Endodermal cell (in vitro differentiated cells): Measurements from ENCODE around the gene MS4A1. TPM values are rescaled to one million over a fixed set of nuclear protein-coding genes. Genes with fewer than 3 reads are reported as not detected.

Source experiments
- DNase-seq: peaks from one replicate; pipeline ENCODE4 v3.0.0-alpha.2; 2017
- H3K27ac ChIP-seq: 2 replicates; pipeline ENCODE4 v1.5.1; 2013; ENCODE audit warnings: mild to moderate bottlenecking, low read depth, low read length, moderate library complexity
- H3K27me3 ChIP-seq: 2 replicates; pipeline ENCODE4 v1.6.1; 2013; ENCODE audit warnings: mild to moderate bottlenecking, low read length, moderate library complexity; ENCODE audit not compliant: insufficient read depth, control insufficient read depth, poor library complexity, severe bottlenecking
- H3K36me3 ChIP-seq: 2 replicates; pipeline ENCODE4 v1.7.0; 2013; ENCODE audit warnings: mild to moderate bottlenecking, low read length, moderate library complexity; ENCODE audit not compliant: control insufficient read depth, insufficient read depth
- H3K4me1 ChIP-seq: one replicate; pipeline ENCODE4 v1.7.0; 2013; ENCODE audit warnings: low read length; ENCODE audit not compliant: control insufficient read depth, insufficient read depth
- H3K4me3 ChIP-seq: 2 replicates; pipeline ENCODE4 v1.5.1; 2013; ENCODE audit warnings: mild to moderate bottlenecking, low read length, moderate library complexity
- H3K9ac ChIP-seq: 2 replicates; pipeline ENCODE4 v1.6.1; 2013; ENCODE audit warnings: mild to moderate bottlenecking, low read length, moderate library complexity; ENCODE audit not compliant: poor library complexity, severe bottlenecking; ENCODE audit errors: extremely low read depth
- H3K9me3 ChIP-seq: 2 replicates; pipeline ENCODE4 v1.6.1; 2013; ENCODE audit warnings: mild to moderate bottlenecking, low read length, moderate library complexity; ENCODE audit not compliant: control insufficient read depth
- H3K27ac Mint-ChIP-seq: 2 replicates; pipeline ENCODE4 v1.8.0; 2020; ENCODE audit warnings: mixed read lengths
- H3K27me3 Mint-ChIP-seq: 2 replicates; pipeline ENCODE4 v1.8.0; 2021; ENCODE audit warnings: mild to moderate bottlenecking, mixed read lengths; ENCODE audit not compliant: insufficient read depth
- H3K36me3 Mint-ChIP-seq: 2 replicates; pipeline ENCODE4 v1.8.0; 2020; ENCODE audit warnings: low read depth, mixed read lengths
- H3K4me1 Mint-ChIP-seq: 2 replicates; pipeline ENCODE4 v1.8.0; 2020; ENCODE audit warnings: mixed read lengths
- H3K4me3 Mint-ChIP-seq: 2 replicates; pipeline ENCODE4 v1.8.0; 2020; ENCODE audit warnings: mild to moderate bottlenecking, moderate library complexity, mixed read lengths
- H3K9me3 Mint-ChIP-seq: 2 replicates; pipeline ENCODE4 v1.8.0; 2020; ENCODE audit warnings: mild to moderate bottlenecking, mixed read lengths
- WGBS, 2 experiments: methylation state at CpG; one replicate each; pipeline versions ENCODE4 v1.1.5 to v1.1.7; 2013; ENCODE audit warnings: missing lambda C conversion rate in 2 of 2, mixed read lengths in 1 of 2; ENCODE audit not compliant: insufficient coverage in 1 of 2, insufficient read length in 1 of 2; 5-methylcytosine and 5-hydroxymethylcytosine counted together
- total RNA-seq, 2 donors: library from RNA; stranded (reverse); fragmentation: NEBNext Ultra II Directional in 1 of 2; extraction: Animal tissue kit (Norgen Biotek cat#: 25700) in 1 of 2; gene quantifications; 2 replicates in 1 of 2; 3 replicates in 1 of 2; pipeline ENCODE4 v1.2.1, GENCODE V29; 2021
- TF ChIP-seq, protein P1 (sequence below): fragments of 200-600 bp; sonication (generic); conservative IDR thresholded peaks from 2 replicates; pipeline ENCODE4 v1.5.0; 2021; ENCODE audit warnings: antibody characterized with exemption, mild to moderate bottlenecking

Gene MS4A1
- total RNA-seq, 2 donors from 2014 or later, result not detected

DNA sequence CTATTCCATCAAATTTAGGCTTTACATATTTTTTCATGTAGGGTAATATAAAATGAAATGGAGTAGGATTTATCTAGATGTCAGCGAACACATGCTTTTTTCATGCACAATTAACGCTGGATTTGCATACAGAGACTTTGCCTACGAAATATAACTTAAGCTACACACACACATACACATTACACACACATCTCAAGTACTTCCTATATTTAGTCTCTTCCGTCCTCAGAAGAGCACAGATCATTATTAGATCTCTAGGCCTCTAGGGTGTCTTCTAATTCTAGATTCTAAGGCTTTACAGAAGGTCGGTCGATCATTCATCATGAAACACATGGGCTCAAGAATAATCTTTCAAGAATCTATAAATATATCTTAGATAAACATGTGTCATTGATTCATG is 55.7 kb downstream of the MS4A1 start:
- Mint-ChIP-seq H3K9me3 (peaks cover 28% of the 10 kb centered on the region), H3K4me3 (no peak overlapping the region), H3K27ac (no peak overlapping the region), H3K27me3 (no peaks in the 10 kb centered on the region), H3K36me3 (no peaks in the 10 kb centered on the region), H3K4me1 (no peaks in the 10 kb centered on the region)
- Histone ChIP-seq H3K27ac (no peak overlapping the region), H3K4me1 (no peaks in the 10 kb centered on the region), H3K36me3 (no peaks in the 10 kb centered on the region), H3K4me3 (no peak overlapping the region), H3K9ac (no peak overlapping the region), H3K9me3 (peaks cover 6% of the 10 kb centered on the region), H3K27me3 (no peaks in the 10 kb centered on the region)
- TF ChIP-seq, protein P1, sequence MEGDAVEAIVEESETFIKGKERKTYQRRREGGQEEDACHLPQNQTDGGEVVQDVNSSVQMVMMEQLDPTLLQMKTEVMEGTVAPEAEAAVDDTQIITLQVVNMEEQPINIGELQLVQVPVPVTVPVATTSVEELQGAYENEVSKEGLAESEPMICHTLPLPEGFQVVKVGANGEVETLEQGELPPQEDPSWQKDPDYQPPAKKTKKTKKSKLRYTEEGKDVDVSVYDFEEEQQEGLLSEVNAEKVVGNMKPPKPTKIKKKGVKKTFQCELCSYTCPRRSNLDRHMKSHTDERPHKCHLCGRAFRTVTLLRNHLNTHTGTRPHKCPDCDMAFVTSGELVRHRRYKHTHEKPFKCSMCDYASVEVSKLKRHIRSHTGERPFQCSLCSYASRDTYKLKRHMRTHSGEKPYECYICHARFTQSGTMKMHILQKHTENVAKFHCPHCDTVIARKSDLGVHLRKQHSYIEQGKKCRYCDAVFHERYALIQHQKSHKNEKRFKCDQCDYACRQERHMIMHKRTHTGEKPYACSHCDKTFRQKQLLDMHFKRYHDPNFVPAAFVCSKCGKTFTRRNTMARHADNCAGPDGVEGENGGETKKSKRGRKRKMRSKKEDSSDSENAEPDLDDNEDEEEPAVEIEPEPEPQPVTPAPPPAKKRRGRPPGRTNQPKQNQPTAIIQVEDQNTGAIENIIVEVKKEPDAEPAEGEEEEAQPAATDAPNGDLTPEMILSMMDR, result no peak
- DNase-seq, result no peak
- 68 to 74% methylated on average over 4 to 6 of the region's 6 CpGs for WGBS, 2 experiments

DNA sequence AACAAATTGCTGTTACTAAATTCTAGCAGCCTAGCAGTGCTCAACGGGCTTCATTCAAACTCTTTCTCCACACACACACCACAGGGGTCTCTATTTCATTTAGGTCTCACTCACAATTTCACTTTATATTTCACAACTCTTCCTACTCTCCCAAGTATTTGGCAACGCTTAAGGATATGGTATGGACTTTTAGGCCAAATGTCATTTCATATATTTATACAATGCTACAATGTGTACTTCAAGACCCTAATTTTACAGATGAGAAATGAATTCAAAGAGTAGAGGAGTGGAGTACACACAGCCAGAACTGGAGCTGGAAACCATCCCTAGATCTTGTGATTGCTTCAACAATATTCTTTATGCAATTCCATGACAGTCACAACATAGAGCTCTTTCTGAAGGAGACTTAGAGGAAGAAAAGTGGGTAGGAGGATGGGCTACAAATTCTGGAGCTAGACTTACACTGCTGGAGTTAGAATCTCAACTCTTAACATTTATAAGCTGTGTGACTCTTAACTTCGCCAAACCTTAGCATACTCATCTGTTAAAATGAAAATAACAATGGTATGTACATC is 57.1 kb downstream of the MS4A1 start:
- Histone ChIP-seq H3K9ac (no peak overlapping the region), H3K9me3 (peaks cover 6% of the 10 kb centered on the region), H3K4me1 (no peaks in the 10 kb centered on the region), H3K27ac (no peak overlapping the region), H3K27me3 (no peaks in the 10 kb centered on the region), H3K36me3 (no peaks in the 10 kb centered on the region), H3K4me3 (no peak overlapping the region)
- no peaks in the 10 kb centered on the region for H3K27me3 Mint-ChIP-seq
- DNase-seq, result no peak
- no peak overlapping the region for H3K27ac Mint-ChIP-seq
- no peaks in the 10 kb centered on the region for H3K36me3 Mint-ChIP-seq
- WGBS, 2 experiments, result 70 to 78% methylated on average over 1 to 2 of the region's 3 CpGs
- H3K4me1 Mint-ChIP-seq, result no peaks in the 10 kb centered on the region
- no peak overlapping the region for H3K4me3 Mint-ChIP-seq
- TF ChIP-seq, protein P1, result no peak
- H3K9me3 Mint-ChIP-seq, result peaks cover 24% of the 10 kb centered on the region

DNA sequence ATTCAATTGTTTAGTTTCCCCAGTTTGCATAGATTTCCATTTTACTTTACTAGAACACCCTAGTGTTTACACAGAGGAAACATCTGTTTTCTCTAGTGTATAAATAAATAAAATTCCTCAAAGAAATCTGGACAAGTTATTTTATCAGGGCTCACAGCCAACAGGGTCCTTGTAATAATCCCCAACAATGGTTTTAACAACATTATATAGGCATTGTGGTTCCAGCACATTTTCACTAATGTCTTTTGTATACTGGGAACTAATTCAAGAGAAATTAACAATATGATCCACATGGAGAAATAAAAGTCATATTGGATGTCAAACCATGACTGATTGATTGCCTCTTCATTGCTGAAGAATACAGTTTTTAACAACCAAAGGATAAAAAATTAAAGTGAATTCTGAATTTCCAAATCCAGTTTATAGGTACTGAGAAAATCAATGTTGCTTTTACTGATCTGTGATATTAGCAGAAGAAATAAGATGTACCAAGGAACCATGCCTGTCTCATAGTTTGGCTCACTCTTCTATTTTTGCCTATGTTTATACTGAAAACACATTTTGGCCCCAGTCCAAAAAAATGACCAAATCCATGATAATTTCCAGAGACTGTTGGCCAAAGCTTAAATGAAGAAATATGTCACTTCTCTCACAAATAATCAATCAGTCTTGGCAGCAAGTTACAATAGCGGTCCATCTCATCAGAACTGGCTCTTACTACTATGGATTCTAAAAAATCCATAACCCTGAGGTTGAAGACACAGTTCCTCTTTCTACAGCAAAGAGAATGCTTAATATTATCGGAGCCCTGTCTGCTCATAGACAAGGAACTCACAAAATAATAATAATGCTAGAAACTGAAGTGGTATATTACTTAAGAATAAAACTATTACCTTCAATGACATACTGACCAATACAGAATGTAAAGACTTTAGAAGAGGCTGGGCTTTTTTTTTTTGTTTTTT is 58.1 kb downstream of the MS4A1 start:
- Histone ChIP-seq H3K4me1 (no peaks in the 10 kb centered on the region), H3K9me3 (peaks cover 6% of the 10 kb centered on the region), H3K27ac (no peak overlapping the region), H3K36me3 (no peaks in the 10 kb centered on the region), H3K4me3 (no peak overlapping the region), H3K27me3 (no peaks in the 10 kb centered on the region), H3K9ac (no peak overlapping the region)
- no peak overlapping the region for H3K27ac Mint-ChIP-seq
- H3K36me3 Mint-ChIP-seq, result no peaks in the 10 kb centered on the region
- no peaks in the 10 kb centered on the region for H3K4me1 Mint-ChIP-seq
- TF ChIP-seq, protein P1, result no peak
- H3K9me3 Mint-ChIP-seq, result peaks cover 17% of the 10 kb centered on the region
- no peak overlapping the region for H3K4me3 Mint-ChIP-seq
- no peak for DNase-seq
- whole genome bisulfite sequencing, 2 experiments, result 91% methylated on average over 1 of the region's 2 CpGs; no CpG with 5 or more reads in 1 of the 2 experiments
- no peaks in the 10 kb centered on the region for H3K27me3 Mint-ChIP-seq
